ENCODE results near the gene HPCA.
"Not testable (repeated sequence)": the region's sequence is repeated elsewhere in the genome, so short reads cannot be mapped to it uniquely, and the experiment has no call there.

HPCA gene

DNA sequence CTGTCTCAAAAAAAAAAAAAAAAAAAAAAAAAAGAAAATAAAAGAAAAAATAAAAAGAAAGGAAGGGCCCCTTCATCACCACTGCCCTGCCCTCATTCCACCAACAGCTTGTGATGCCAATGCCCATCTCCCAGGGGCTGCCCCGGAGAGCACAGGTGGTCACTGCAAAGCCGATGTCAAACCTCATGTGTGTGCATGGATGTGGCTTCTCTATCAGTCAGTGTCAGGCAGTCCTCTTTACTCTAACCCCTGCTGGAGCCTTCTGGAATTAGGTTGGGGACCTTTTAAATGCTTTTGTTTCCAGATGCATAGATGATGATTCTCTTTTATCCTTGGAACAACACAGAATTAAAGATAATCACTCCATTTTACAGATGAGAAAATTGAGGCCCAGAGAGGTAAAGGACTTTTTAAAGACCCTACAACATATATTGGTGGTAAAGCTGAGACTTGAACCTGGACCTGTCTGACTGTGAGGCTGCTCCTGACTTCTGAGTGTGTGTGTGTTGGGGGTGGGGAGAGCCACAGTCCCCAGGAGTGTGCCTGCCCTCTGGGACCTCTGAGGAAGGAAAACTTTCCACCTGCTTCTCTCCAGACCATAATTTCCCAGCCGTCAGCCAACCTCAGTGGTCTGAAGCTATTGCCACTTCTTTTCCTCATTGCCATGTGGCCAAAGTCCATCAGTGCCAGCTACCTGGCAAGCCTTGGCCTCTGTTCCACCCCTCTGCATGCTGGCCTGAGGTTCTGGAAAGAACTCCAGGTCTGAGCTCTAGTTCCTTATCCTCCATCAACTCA lies 17.9 kb downstream of the HPCA start:
- DNase-seq: no peak

DNA sequence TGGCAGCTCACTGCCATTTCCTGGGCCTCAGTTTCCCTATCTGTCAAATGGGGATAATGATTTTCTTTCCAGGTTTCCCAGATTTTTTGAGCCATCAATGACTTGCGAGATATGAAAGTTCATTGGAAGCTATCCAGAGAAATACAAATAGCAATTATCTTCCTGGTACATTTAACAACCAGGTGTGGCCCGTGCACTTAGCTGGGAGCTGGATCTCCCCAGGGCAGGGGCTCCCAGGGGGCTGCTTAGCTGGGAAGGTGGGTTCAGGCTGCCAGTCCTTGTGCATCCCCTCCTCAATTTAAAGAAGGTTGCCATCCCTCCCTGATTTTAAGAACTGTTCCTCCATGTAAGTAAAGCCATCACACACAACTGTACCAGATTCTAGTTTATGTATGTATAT lies 18.5 kb downstream of the HPCA start:
- no peak for DNase-seq

DNA sequence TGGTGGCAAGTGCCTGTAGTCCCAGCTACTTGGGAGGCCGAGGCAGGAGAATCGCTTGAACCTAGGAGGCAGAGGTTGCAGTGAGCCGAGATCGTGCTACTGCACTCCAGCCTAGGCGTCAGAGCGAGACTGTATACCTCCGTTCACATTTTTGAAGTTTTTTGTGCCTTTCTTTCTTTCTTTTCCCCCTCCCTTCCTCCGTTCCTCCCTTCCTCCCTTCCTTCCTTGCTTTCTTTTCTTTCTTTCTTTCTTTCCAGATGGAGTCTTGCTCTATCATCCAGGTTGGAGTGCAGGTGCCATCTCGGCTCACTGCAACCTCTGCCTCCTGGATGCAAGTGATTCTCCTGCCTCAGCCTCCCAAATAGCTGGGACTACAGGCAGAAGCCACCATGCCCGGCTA lies 19.3 kb downstream of the HPCA start:
- DNase-seq: not testable (repeated sequence)

DNA sequence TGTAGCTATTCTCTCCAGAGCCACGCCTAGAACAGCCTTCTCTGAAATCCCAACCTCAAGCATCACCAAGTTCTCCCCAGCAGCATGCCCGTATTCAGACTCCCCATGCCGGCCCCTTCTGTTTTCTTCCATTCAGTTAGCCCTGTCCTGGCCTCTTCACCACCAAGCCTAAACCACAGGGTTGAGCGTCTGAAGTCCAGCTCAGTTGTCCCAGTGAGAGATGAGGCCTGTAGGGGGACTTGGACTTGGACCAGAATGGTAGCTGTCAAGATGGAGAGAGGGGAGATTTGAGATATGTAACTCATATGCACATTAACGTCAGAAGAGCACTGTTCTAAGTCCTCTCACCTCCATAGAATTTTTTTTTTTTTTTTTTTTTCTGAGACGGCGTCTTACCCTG lies 20.4 kb downstream of the HPCA start:
- no peak for DNase-seq

DNA sequence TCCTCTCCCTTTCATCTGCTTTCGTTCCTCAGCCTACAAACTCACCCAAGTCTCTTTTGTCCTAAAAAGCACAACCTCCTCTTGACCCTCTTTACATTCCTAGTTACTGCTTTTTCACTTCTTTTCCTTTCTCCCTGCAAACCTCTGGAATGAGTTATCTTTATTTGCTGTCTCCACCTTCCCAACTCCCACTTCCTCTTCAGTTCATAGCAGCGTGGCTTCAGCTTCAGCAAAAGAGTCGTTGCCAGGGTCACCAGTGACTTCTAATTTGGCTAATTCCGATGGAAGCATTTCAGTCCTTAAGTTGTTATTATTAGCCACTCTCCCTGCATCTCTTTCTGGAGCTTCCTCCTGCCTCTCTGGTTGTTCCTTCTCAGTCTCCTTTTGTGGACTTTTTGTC lies 21.1 kb downstream of the HPCA start:
- peak; percentile 31 for DNase-seq

DNA sequence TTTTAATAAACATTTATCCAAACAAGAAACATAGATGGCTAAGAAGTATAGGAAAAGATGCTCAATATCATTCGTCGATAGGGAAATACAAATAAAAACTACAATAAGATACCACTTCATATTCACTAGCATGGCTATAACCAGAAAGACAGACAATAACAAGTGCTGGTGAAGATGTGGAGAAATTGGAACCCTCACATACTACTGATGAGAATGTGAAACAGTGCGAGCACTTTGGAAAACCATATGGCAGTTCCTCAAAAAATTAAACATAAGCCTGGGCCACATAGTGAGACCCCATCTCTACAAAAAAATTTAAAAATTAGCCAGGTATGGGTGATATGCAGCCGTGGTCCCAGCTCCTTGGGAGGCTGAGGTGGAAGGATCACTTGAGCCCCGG lies 24.0 kb downstream of the HPCA start:
- no peak for DNase-seq

DNA sequence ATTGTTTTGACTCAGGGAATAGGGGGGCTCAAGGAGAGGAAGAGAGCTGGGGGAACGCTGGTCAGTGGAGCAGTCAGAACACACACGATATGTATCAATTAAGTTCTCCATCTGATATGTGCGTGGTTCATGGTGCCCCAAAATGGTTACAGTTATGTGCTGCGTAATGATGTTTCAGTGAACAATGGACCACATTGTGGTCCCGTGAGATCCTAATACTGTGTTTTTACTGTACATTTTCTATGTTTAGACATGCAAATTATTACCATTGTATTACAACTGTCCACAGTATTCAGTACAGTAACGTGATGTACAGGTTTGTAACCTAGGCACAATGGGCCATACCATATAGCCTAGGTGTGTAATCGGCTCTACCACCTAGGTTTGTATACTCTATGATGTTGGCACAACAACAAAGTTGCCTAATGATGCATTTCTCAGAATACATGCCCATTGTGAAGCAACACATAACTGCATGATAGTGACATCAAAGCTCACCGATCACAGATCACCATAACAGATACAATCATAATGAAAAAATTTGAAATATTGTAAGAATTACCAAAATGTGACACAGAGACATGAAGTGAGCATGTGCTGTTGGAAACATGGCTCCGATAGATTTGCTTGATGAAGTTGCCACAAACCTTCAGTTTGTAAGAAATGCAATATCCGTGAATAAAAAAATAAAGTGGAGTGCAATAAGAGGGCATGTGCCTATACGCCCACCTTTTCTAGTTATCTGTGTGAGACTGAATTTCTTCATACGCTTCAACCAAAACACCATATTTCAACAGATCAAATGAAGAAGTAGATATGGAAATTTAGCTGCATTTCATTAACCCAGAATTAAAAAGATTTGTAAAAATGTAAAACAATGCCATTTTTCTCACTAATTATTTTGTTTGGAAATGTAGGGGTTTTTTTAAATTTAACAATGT lies 29.7 kb downstream of the HPCA start:
- DNase-seq: peak; percentile 60

DNA sequence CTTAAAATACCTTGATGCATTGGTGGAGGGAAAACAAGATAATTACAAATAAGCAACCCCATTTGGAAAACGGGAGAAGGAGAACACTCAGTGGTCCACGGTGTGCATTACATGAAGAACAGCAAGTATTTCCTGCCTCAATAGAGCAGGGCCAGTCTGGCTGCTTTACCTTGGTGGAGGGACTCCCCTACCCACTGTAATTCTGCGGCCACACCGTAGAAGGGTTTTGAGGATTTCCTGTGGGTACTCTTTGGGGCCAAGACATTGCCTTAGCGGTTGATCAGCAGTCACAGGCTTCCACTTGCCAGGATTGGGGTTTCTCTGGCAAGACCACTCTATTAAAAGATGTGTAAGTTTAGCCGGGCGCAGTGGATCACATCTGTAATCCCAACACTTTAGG lies 31.2 kb downstream of the HPCA start:
- no peak for DNase-seq

DNA sequence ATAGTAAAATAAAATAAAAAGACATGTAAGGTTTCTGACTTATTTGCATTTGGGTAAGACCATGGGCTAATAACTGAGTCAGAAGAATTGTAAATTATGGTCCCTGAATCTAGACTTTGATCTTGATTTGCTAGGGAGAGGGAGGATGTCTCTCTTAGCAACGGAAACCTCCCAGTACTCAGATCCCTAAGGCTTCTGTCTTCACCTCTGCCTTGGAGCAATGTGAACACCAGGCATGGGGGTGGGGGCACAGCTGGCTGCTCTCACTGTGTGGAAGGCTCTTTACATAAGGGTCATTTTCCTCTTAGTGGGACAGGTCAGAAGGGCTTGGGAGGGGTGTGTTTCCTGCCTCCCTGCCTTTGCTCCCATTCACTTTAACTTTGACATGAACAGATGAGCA lies 31.9 kb downstream of the HPCA start:
- no peak for DNase-seq

DNA sequence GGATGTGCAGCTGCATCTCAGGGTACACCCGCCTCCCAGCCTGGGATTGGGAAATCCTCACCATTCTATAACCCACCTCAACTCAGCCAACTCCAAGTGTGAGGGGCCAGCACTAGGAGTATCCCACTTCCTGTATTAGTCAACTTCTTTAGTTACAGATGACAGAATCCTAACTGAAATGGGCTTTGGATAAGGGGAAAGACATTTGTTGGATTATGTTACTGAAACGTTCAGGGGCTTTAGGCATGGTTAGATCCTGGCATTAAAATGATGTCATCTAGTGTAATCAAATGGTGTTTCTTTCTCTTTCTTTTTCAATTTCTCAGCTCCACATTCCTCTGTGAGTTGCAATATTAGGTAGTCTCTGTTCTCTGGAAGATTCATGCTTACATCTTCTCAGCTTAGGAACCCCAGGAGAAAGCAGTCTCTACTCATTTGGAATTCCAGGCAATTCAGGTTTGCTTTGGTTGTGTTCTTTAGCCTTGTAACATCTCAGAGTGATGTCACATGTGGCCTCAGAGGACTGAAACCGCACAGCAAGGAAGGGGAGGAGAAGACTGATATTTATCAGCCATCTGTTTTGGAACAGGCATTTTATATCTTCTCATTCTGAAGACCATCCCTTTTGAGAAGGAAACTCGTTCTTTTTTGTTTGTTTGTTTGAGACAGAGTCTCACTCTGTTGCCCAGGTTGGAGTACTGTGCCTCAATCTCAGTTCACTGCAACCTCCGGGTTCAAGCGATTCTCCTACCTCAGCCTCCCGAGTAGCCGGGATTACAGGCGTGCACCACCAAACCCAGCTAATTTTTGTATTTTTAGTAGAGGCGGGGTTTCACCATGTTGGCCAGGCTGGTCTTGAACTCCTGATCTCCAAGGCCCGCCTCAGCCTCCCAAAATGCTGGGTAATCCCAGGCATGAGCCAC lies 33.8 kb downstream of the HPCA start:
- peak; percentile 63 for DNase-seq

DNA sequence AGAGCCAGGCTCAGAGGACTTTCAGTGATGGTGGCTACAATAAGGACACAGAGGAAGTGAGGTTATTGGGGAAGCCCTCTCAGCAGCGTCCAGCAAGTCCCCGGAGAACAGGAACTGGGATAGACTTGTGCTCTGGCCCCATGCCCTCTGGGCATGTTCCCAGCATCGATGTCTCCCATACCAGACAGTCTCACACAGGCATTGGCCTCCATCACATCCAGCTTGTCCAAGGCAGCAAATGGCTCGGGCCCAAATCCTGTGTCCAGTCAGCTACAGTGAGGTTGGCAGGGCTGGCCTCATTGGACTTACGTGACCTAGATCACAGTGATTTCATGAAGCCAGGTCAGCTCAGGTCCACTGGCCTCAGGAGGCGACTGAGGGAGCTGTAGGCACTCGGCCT lies 34.5 kb downstream of the HPCA start:
- peak; percentile 26 for DNase-seq

DNA sequence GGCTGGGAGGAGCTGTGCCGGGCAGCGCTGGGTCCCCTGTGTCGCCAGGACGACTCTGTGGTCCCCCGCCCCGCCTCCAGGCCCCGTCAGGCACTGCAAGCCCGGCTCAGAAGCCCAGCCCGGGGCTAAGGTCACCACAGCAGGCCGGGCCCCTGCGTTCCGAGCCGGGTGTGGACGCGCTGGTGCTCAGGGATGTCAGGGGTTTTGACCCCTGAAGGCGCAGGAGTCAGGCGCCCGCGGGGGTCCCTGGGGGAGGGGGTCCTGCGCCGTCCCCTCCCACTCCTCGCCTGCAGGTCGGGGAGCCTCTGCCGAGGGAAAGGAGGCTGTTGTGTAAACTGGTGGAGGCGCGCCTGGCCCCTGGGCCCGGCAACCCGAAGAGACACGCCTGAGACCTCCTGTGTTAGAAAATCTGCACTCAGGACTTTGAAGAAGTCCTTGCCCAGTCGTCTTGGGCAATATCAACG lies 38.6 kb downstream of the HPCA start:
- DNase-seq: no peak

DNA sequence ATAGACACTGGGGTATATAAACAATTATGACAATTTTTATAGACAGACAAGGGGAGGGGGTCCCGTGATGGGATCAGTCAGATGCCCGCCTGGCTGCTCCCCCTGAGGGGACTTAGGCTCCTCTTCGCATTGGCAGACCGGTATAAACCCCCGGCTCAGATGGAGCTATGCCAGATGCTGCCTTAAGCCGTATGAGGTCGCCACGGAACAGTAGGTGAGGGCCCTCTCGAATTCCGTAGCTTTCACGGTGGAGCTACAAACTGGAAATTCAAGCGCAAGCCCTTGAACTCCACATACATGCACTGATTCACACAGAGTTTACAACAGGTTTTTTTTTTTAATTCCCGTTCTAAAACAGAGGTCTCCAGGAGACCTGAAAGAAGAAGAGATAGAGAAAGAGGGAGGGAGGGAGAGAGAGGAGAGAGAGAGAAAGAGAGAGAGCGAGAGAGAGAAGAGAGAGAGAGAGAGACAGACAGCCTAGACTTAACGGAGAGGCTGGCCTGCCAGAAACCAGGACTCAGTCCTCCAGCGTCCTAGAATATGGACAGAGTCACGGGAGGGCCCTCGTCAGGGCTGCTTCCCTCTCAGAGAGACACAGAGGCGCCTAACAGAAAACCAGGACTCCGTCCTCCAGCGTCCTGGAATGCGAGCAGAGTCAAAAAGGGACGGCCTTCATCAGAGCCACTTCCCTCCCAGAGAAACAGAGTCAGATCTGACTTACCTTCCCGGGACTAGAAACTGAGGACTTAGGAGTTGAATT lies 39.3 kb downstream of the HPCA start:
- DNase-seq: no peak

DNA sequence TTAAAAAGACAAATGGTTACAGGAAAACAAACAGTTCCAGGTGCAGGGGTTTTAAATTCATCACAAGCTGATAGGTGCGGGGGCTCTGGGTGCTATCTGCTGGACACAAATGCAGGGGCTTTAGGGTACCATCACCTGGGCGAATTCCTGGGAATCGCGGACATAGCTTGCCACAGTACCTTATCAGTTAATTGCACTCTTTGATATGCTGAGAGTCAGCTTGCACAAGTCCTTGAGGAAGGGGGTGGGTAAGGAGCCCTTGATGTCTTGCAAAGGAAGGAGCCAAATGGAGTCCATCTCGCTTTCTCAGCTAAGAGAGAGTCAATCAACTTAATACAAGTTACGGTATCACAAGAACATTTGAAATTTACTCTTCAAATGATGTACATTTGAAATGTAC lies 40.3 kb downstream of the HPCA start:
- no peak for DNase-seq

DNA sequence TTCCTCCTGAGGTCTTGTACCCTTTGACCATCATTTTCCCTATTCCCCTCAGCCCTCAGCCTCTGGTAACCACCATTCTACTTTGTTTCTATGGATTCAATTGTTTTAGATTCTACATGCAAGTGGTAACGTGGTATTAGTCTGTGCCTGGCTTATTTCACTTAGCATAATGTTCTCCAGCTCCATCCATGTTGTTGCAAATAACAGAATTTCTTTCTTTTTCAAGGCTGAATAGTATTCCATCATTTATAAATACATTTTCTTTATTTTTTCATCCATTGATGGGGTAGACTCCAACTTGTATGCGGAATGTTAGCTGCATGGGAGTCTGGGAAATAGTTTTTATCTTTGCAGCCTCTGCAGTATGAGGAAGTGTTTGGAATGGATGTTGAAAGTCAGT lies 41.1 kb downstream of the HPCA start:
- no peak for DNase-seq

DNA sequence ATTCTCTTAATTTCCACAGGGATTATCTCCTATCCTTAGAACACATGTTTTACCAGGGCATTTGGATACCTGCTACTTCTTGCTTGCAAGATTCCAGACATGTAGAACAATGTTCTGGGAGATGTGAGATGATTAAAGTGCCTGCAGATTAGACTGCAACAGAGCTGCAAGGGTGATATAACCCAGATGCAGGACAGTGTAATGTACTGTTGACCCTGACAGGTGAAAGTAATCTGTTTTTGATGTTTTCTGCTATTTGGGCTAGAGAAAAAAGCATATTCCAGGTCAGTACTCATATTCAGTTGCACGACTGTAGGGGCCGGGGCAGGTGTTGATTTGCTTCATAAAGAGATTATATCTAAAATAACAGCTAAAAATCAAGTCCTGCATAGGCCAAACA lies 42.0 kb downstream of the HPCA start:
- no peak for DNase-seq

DNA sequence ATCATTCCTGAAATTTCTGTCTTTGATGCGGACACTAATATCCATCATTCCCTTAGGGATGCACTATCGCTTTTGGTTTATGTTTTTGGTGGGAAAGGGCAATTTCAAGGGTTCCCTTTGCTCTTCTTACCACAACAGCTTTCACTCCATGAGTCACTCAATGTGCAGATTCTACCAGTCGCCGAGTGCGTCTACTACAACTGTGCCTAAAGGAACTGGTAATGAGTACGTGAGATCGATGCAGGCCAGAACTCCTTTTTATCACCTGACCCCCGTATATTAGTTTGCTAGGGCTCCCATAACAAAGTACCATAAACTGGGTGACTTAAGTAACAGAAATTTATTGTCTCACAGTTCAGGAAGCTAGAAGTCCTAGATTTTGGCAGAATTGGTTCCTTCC lies 42.4 kb downstream of the HPCA start:
- no peak for DNase-seq

DNA sequence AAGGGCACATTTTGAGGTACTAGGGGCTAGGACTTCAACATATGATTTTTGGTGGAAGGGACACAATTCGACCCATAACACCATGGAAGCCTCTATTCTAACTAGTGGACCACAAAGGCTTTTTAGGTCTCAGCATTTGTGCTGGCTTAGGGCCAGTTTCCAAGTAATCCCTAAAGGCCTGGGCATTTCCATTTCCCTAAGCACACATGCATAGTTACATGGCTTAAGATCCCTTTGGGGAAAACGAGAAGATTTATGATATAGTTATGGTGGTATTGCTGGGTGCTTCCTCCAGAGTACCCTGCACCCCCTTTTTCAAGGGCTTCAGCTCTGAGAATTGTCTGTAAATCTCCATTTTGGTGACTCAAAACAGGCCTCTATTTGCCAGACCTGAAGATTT lies 43.1 kb downstream of the HPCA start:
- DNase-seq: no peak

DNA sequence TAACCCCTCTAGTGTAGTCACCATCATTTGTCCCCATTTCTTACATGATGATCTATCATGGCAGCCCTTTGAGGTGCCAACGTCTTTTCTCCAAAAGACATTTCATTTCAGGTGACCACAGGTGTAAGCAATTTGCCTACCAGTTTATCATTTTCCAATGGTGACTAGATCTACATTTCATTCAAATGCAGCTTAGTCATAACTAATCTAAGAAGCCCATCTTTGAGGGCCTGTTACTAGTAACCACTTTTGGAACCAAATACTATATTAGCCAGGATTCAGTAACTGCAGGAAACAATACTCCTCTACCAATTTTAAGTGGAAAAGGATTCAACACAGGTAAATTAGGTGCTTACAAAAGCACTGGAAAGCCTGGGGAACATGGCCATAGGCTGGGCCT lies 45.5 kb downstream of the HPCA start:
- DNase-seq: no peak

DNA sequence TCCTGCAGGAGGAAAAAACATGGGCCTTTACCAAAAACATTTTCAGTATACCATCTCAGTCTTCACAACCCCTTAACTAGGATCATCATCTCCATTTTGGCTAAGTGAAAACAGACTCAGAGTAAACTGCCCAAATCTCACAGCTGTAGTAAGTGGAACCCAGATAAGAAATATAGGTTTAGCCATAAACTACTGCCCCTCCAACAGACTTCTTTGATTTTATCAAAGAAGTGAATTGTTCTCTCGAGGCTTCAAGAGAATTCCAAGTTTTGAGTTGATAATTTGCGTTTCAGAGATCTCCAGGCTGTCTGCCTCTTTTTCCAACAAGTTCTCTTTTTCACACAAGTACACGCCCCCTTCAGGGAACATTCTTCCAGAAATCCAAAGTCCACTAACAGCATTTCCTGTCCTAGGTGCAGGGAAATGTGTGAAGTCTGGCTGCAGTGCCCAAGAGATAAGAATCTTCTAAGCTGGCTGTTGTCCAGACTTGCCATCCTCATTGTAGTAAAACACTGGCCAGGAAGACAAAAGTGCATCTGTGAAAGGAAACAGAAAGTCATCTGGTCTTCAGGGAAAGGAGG lies 47.5 kb downstream of the HPCA start:
- DNase-seq: peak; percentile 82

DNA sequence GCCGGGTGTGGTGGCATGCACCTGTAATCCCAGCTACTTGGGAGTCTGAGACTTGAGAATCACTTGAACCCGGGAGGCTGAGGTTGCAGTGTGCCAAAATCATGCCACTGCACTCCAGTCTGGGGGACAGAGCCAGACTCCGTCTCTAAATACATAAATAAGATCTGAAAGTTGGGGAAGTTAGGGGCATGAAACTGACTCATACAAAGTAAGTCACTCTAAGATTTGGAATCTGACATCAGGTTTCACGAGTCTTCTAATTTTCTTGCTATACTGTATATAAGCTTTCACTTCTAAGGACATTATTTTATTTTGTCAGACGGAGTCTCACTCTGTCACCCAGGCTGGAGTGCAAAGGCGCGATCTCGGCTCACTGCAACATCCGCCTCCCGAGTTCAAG lies 48.2 kb downstream of the HPCA start:
- DNase-seq: no peak

DNA sequence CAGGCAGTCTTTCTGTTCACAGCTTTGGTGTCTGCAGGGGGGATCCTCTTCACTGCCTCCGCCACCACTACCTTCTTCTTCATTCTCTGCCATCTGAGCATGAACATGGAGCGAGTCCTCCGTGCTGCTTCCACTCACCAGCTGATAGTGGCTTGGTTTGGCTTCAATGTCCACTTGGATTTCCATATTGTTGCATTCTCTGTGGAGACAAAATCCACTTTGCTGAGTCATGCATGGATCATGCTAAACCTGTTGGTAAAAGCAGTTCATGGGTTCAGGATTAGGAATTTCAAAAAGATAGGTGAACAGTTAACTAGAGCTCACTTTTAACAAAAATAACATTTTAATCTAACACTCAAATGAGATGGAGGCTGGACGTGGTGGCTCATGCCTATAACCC lies 50.8 kb downstream of the HPCA start:
- DNase-seq: no peak

All from EL (cell line).